COLO668 (cell line): Measurements from ENCODE around the gene RPAP2.
"Not testable (repeated sequence)": the region's sequence is repeated elsewhere in the genome, so short reads cannot be mapped to it uniquely, and the experiment has no call there.

ENCODE experiments used
- DNase-seq: peaks from one replicate; lab custom pipeline; 2025; ENCODE audit not compliant: unreplicated experiment; lab: John Stamatoyannopoulos, UW

Gene RPAP2

GRCh38 chr1:92374223-92374622 is 75.4 kb downstream of the RPAP2 start:
- no peak for DNase-seq

- DNase-seq = no peak
These were observed 77.5 kb downstream of the RPAP2 start for GRCh38 chr1:92376345-92376744.

GRCh38 chr1:92377991-92378390 is 79.1 kb downstream of the RPAP2 start:
- not testable (repeated sequence) for DNase-seq

GRCh38 chr1:92380867-92381266 is 82.0 kb downstream of the RPAP2 start:
- DNase-seq = no peak

GRCh38 chr1:92393966-92394365 is 95.1 kb downstream of the RPAP2 start:
- DNase-seq = not testable (repeated sequence)

GRCh38 chr1:92398519-92398918 is 99.7 kb downstream of the RPAP2 start:
- DNase-seq = no peak

GRCh38 chr1:92399076-92399475 is 100.2 kb downstream of the RPAP2 start:
- no peak for DNase-seq

GRCh38 chr1:92404661-92405060 is 105.8 kb downstream of the RPAP2 start:
- DNase-seq = no peak

- DNase-seq = no peak
These were observed 110.0 kb downstream of the RPAP2 start for GRCh38 chr1:92408825-92409224.

- no peak for DNase-seq
These were observed 111.2 kb downstream of the RPAP2 start for GRCh38 chr1:92409946-92410549.

- no peak for DNase-seq
These were observed 111.8 kb downstream of the RPAP2 start for GRCh38 chr1:92410706-92411105.

GRCh38 chr1:92411511-92411910 is 112.7 kb downstream of the RPAP2 start:
- peak; percentile 19 for DNase-seq

GRCh38 chr1:92419642-92420041 is 120.8 kb downstream of the RPAP2 start:
- DNase-seq = no peak

- DNase-seq = no peak
These were observed 125.5 kb downstream of the RPAP2 start for GRCh38 chr1:92424381-92424780.

GRCh38 chr1:92425617-92426016 is 126.8 kb downstream of the RPAP2 start:
- DNase-seq = no peak

GRCh38 chr1:92430030-92430429 is 131.2 kb downstream of the RPAP2 start:
- no peak for DNase-seq

- DNase-seq = not testable (repeated sequence)
These were observed 135.7 kb downstream of the RPAP2 start for GRCh38 chr1:92434572-92434971.

GRCh38 chr1:92439291-92439690 is 140.4 kb downstream of the RPAP2 start:
- no peak for DNase-seq

GRCh38 chr1:92441316-92441696 is 142.4 kb downstream of the RPAP2 start:
- DNase-seq = no peak

- DNase-seq = peak; percentile 97
These were observed 143.0 kb downstream of the RPAP2 start for GRCh38 chr1:92441697-92442342.

GRCh38 chr1:92442351-92442750 is 143.5 kb downstream of the RPAP2 start:
- peak; percentile 53 for DNase-seq

- no peak for DNase-seq
These were observed 145.0 kb downstream of the RPAP2 start for GRCh38 chr1:92443893-92444292.

GRCh38 chr1:92444351-92444750 is 145.5 kb downstream of the RPAP2 start:
- DNase-seq = no peak
